ENCODE measurements around the gene FARS2. TPM values are rescaled to one million over a fixed set of nuclear protein-coding genes. Genes with fewer than 3 reads are reported as not detected.

FARS2 gene
- total RNA-seq, 3 donors from 2014 or later = 12.0 to 29.6 (median 24.3) TPM

DNA sequence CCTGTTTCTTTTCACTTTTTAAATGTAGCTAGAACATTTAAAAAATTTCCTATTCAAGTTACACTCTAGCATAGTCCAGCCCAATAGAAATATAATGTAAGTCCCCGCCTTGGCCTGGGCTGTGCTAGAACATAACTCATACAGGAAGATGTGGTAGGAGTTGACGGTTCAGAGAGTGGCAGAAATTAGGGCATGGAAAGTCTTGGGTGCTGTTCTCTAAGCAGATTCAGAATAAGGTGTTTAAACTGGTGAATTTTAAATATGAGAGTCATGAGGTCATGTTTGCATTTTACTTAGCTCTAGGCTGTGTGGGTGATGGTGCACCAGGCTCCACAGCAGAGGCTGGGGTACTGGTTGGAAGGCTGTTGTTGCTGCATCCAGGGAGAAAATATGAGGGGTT, 256.5 kb downstream of the FARS2 start:
- intact Hi-C loops (cut with DNase I; ENCODE audit: low total_unique reads) = no loop called here
- no peaks in the 10 kb centered on the region for H3K4me1 ChIP-seq
- no peak for DNase-seq (ENCODE audit: low spot score in 2 of 2)
- H3K4me3 ChIP-seq = no peak overlapping the region
- no peaks in the 10 kb centered on the region for H3K36me3 ChIP-seq
- no peaks in the 10 kb centered on the region for H3K27me3 ChIP-seq
- TF ChIP-seq POLR2AphosphoS5 (IDR thresholded peaks at IDR 0.05) (no peak), CTCF (IDR thresholded peaks at IDR 0.05) (no peak)
- no peaks in the 10 kb centered on the region for H3K9me3 ChIP-seq
- no peak overlapping the region for H3K27ac ChIP-seq

GRCh38 chr6:5518936-5519491, 257.7 kb downstream of the FARS2 start:
- no peak for TF ChIP-seq POLR2A (IDR thresholded peaks at IDR 0.05)
- no peak for TF ChIP-seq POLR2AphosphoS5 (IDR thresholded peaks at IDR 0.05)
- TF ChIP-seq CTCF (IDR thresholded peaks at IDR 0.05) = no peak
- H3K9me3 ChIP-seq = no peaks in the 10 kb centered on the region
- intact Hi-C loops (cut with DNase I; ENCODE audit: low total_unique reads) = no loop called here

GRCh38 chr6:5520796-5521195, 259.5 kb downstream of the FARS2 start:
- Histone ChIP-seq H3K4me3 (no peak overlapping the region), H3K9me3 (no peaks in the 10 kb centered on the region), H3K27ac (no peak overlapping the region), H3K36me3 (no peaks in the 10 kb centered on the region), H3K27me3 (no peaks in the 10 kb centered on the region), H3K4me1 (no peaks in the 10 kb centered on the region)
- TF ChIP-seq POLR2A (IDR thresholded peaks at IDR 0.05) (no peak), CTCF (IDR thresholded peaks at IDR 0.05) (no peak), POLR2AphosphoS5 (IDR thresholded peaks at IDR 0.05) (no peak)
- intact Hi-C loops (cut with DNase I; ENCODE audit: low total_unique reads) = no loop called here
- DNase-seq (ENCODE audit: low spot score in 2 of 2) = no peak

More at GRCh38 chr6:5518936-5519491, 257.7 kb downstream of the FARS2 start:
- Histone ChIP-seq H3K27me3 (no peaks in the 10 kb centered on the region), H3K27ac (no peak overlapping the region), H3K4me1 (no peaks in the 10 kb centered on the region), H3K4me3 (no peak overlapping the region), H3K36me3 (no peaks in the 10 kb centered on the region)
- DNase-seq (ENCODE audit: low spot score in 2 of 2) = no peak

DNA sequence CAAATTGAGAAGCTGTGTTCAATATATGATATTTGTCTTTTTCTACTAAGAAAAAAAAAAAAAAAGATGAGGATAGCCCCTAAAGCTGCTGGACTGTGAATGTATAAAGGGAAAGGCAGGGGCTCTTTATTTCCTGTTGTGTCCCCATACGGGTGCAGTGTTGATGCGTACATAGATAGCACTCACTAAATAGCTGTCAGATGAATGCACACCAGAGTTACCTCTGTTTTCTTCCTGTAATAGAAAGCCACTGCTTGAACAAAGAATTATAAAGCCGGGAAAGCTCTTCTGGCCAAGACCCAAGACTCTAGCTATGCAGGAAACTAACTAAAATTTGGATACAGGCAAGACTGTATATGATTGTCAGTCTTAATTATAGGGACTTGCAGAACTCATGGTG, 260.0 kb downstream of the FARS2 start:
- Histone ChIP-seq H3K36me3 (no peaks in the 10 kb centered on the region), H3K4me3 (no peak overlapping the region), H3K4me1 (no peaks in the 10 kb centered on the region), H3K9me3 (no peaks in the 10 kb centered on the region), H3K27ac (no peak overlapping the region), H3K27me3 (no peaks in the 10 kb centered on the region)
- intact Hi-C loops (cut with DNase I; ENCODE audit: low total_unique reads) = no loop called here
- DNase-seq (ENCODE audit: low spot score in 2 of 2) = no peak
- TF ChIP-seq CTCF (IDR thresholded peaks at IDR 0.05) (no peak), POLR2A (IDR thresholded peaks at IDR 0.05) (no peak), POLR2AphosphoS5 (IDR thresholded peaks at IDR 0.05) (no peak)

GRCh38 chr6:5522147-5522546, 260.8 kb downstream of the FARS2 start:
- H3K36me3 ChIP-seq = no peaks in the 10 kb centered on the region

More at GRCh38 chr6:5522147-5522546, 260.8 kb downstream of the FARS2 start:
- no peak overlapping the region for H3K27ac ChIP-seq
- H3K4me3 ChIP-seq = no peak overlapping the region
- no peaks in the 10 kb centered on the region for H3K27me3 ChIP-seq
- intact Hi-C loops (cut with DNase I; ENCODE audit: low total_unique reads) = no loop called here
- no peak for DNase-seq (ENCODE audit: low spot score in 2 of 2)
- TF ChIP-seq POLR2A (IDR thresholded peaks at IDR 0.05) (no peak), CTCF (IDR thresholded peaks at IDR 0.05) (no peak), POLR2AphosphoS5 (IDR thresholded peaks at IDR 0.05) (no peak)
- no peaks in the 10 kb centered on the region for H3K9me3 ChIP-seq
- no peaks in the 10 kb centered on the region for H3K4me1 ChIP-seq
